ENCODE results near the gene SNX6.
"Not testable (repeated sequence)": the region's sequence is repeated elsewhere in the genome, so short reads cannot be mapped to it uniquely, and the experiment has no call there.

The SNX6 gene

GRCh38 chr14:34562776-34563150 is 67.2 kb downstream of the SNX6 start:
- DNase-seq (ENCODE audit: low spot score): no peak

- DNase-seq (ENCODE audit: low spot score): not testable (repeated sequence)
Measured at GRCh38 chr14:34562037-34562775, 67.7 kb downstream of the SNX6 start.

GRCh38 chr14:34556498-34556829 is 73.5 kb downstream of the SNX6 start:
- DNase-seq (ENCODE audit: low spot score): not testable (repeated sequence)

GRCh38 chr14:34555583-34556497 is 74.1 kb downstream of the SNX6 start:
- not testable (repeated sequence) for DNase-seq (ENCODE audit: low spot score)

GRCh38 chr14:34554540-34555250 is 75.3 kb downstream of the SNX6 start:
- DNase-seq (ENCODE audit: low spot score): peak; percentile 89

GRCh38 chr14:34549276-34549966 is 80.5 kb downstream of the SNX6 start:
- not testable (repeated sequence) for DNase-seq (ENCODE audit: low spot score)

- DNase-seq (ENCODE audit: low spot score): peak; percentile 71
Measured at GRCh38 chr14:34548472-34548981, 81.4 kb downstream of the SNX6 start.

GRCh38 chr14:34547136-34547520 is 82.8 kb downstream of the SNX6 start:
- not testable (repeated sequence) for DNase-seq (ENCODE audit: low spot score)

- DNase-seq (ENCODE audit: low spot score): not testable (repeated sequence)
Measured at GRCh38 chr14:34546272-34547135, 83.4 kb downstream of the SNX6 start.

GRCh38 chr14:34540181-34541059 is 89.5 kb downstream of the SNX6 start:
- not testable (repeated sequence) for DNase-seq (ENCODE audit: low spot score)

- DNase-seq (ENCODE audit: low spot score): peak; percentile 91
Measured at GRCh38 chr14:34539407-34540180, 90.4 kb downstream of the SNX6 start, which contains the start of gene EAPP. Gene EAPP (minus strand): TSS chr14:34539701. CDS start chr14:34539628, 73 bp downstream.

- DNase-seq (ENCODE audit: low spot score): no peak
Measured at GRCh38 chr14:34538871-34539406, 91.0 kb downstream of the SNX6 start.

- DNase-seq (ENCODE audit: low spot score): not testable (repeated sequence)
Measured at GRCh38 chr14:34538096-34538495, 91.9 kb downstream of the SNX6 start.

- DNase-seq (ENCODE audit: low spot score): no peak
Measured at GRCh38 chr14:34537677-34538009, 92.3 kb downstream of the SNX6 start.

GRCh38 chr14:34536951-34537676 is 92.8 kb downstream of the SNX6 start:
- no peak for DNase-seq (ENCODE audit: low spot score)

GRCh38 chr14:34527591-34527990 is 102.4 kb downstream of the SNX6 start:
- DNase-seq (ENCODE audit: low spot score): no peak

GRCh38 chr14:34524216-34524615 is 105.7 kb downstream of the SNX6 start:
- not testable (repeated sequence) for DNase-seq (ENCODE audit: low spot score)

- no peak for DNase-seq (ENCODE audit: low spot score)
Measured at GRCh38 chr14:34522496-34522895, 107.5 kb downstream of the SNX6 start.
